Skeletal muscle cell (primary cell): ENCODE data around the gene TPO.
"Not testable (repeated sequence)": the region's sequence is repeated elsewhere in the genome, so short reads cannot be mapped to it uniquely, and the experiment has no call there.

Source experiments
- DNase-seq: peaks from one replicate; pipeline ENCODE4 v3.0.0-alpha.2; 2010; ENCODE audit warnings: low read depth
- H3K4me3 ChIP-seq: 2 replicates; pipeline ENCODE4 v1.5.1; 2011; ENCODE audit warnings: low read depth, mild to moderate bottlenecking, control low read depth, low read length, moderate library complexity

The TPO gene

DNA sequence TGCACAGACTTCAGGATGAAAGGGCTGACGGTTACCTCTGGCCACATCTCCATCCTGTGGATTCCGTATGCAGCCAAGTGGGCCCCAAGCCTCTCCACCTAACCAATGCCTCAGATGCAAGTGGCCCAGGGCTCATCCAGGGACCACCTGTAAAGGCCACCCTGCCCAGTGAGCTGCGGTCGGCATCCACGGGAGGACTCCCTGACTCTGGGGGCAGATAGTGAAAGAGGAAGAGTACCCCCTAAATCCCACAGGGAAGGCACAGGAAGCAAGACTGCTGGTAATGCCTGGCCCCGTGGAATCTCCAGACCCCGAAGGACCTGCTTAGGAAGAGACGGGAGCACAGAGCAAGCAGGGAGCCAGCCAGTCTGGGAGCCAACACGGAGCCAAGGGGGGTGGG, 11.2 kb upstream of the TPO start:
- no peak overlapping the region for H3K4me3 ChIP-seq
- DNase-seq: no peak

DNA sequence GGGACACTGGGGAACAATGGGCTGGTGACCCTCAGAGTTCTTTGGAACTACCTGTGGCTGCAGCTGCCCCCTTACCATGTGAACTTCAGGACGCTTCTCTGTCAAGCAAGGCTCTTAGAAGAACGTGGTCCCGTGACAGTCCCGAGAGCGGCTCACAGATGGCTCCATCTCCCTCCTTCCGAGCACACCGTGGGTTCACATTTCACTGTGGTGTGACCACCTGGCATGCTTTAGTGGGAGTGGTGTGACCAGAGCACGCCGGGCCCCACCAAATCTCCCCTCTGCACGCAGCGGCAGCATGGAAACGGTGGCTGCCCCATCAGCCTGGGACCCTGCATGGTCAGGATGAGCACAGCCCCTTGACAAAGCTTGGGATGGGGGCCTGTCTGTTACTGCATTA, 9.7 kb upstream of the TPO start:
- no peak overlapping the region for H3K4me3 ChIP-seq
- no peak for DNase-seq

DNA sequence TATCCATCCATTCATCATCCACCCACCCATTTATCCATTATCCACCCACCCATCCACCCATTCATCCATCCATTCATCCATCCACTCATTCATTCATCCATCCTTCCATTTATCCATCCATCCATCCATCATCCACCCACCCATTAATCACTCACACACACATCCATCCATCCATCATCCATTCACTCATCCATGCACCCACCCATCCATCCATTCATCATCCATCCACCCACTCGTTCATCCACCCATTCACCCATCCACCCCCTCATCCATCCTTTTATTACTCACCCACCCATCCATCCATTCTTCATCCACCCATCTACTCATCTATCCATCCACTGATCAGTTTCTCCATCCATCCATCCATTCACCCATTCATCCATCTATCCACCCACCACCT, 8.1 kb upstream of the TPO start:
- DNase-seq: no peak
- H3K4me3 ChIP-seq: no peak overlapping the region

DNA sequence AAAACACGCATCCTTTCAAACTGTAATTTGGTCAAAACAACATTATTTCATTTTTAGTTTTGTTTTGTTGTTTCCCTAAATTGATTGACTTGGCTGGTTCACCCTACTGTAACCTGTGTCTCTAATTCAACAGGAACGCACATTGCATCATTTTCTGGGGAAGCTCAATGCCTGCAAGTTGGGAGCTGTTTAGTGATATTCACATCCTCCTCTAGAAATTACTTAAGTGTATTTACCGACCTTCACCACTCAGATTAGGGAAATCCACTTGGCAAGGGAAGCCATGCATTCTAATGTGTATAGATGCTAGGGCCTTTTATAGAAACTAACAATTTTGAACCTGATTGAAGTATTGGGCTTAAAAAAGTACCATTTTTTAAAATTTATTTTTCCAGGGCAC, 7.3 kb upstream of the TPO start:
- no peak overlapping the region for H3K4me3 ChIP-seq
- DNase-seq: no peak

DNA sequence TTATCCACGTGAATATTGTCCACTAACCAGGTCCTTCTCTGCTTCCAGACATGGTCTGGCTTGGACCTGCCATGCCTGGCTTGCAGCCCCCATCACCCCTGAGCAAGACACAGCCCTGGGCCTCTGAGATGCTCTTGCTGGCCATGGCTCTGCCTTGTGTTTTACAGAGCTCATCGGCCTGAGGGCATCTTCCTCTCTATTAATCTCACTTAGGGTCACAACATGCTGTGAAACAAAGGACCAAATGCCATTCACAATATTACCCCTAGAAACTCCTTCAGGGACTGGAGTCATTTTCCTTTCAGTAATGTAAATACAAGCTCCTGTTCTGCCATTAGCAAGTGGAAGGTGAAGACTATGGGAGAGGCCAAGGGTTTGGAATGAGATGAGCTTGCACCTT, 6.8 kb upstream of the TPO start:
- no peak overlapping the region for H3K4me3 ChIP-seq
- no peak for DNase-seq

DNA sequence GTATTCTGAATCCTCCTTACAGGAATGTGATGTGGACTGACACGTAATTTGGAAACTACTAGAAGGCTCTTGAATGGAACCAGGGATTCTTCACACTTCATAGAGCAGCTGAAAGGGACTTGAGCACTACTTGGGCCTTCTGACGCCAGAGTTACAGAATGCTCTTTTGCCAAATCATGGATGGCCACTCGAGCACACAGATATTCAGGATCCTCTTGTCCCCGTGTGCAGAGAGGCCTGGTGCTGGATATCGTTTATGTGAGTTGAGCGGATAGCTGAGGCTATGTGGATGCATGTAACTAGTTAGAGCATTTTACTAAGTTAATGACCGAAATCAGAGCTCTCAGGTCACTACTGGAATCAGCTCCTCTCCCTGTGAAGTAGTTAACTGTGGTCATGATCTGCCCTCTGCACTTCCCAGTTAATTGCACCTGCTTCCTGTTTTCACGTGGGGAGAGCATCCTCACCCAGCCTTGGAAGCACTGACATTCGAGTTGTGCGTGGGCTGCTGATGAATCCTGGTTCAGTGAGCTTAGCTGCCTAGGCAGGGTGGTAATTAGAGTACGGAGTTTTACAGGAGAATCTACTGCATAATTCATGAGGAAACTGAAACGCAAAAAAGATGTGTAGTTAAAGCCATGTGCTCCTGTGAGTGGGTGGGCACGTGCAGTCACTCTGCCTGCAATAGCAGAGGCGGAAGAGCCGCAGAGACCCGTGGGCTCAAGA, 5.2 kb upstream of the TPO start:
- H3K4me3 ChIP-seq: no peak overlapping the region
- no peak for DNase-seq

DNA sequence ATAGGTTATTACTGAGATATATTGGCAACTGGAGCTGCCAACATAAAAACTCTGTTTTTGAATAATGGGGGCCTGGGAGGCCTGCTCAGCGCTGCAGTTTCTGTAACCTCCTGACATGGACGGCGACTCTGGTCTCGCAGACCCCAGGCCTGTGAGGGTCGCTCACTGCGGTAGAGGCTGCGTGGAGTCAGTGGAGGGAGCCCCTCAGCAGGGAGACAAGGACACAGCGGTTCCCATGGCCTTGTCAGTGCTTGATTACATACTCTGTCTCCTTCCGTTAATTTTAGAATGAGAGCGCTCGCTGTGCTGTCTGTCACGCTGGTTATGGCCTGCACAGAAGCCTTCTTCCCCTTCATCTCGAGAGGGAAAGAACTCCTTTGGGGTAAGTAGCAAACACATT, 858 bp downstream of the TPO start:
- H3K4me3 ChIP-seq: no peak overlapping the region
- DNase-seq: no peak

DNA sequence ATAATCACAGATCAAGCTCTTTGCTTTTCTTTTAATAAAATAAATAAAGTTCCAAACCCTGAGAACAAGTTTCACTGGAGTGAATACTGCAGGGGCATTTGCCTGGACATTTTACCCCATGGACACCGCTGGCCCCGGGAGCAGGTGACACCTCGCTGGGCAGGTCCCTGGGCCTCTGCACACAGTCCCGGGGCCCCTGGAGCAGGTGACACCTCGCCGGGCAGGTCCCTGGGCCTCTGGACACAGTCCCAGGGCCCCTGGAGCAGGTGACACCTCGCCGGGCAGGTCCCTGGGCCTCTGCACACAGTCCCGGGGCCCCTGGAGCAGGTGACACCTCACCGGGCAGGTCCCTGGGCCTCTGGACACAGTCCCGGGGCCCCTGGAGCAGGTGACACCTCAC, 1.6 kb downstream of the TPO start:
- not testable (repeated sequence) for H3K4me3 ChIP-seq, DNase-seq

DNA sequence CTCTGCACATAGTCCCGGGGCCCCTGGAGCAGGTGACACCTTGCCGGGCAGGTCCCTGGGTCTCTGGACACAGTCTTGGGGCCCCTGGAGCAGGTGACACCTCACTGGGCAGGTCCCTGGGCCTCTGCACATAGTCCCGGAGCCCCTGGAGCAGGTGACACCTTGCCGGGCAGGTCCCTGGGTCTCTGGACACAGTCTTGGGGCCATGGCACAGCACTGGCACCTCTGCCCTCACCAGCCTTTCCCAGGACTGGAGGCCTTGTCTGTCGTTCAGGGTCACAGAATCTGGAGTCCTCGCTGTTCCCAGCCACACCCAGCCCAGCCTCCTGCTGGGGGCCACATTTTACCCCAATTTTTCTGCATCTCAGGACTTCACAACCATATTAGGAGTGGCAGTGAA, 2.2 kb downstream of the TPO start:
- no peak overlapping the region for H3K4me3 ChIP-seq
- DNase-seq: no peak

DNA sequence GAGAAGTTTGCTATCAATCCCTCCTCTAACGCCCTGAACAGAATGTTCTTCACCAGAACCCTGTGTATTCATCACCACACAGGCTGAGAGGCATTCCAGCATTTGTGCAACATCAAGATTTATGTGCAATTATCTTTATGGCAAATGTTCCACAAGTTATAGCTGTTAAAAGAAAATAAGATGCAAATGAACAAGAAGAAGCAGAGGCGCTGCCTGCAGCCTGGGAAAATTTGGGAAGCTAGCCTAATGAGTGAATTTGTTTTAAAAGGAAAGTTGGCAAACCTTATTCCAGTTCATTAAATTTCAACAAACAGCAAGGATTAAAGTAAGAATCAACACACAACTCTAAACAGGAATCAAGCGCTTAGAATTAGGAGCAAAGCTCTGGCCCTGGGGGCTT, 5.3 kb downstream of the TPO start:
- no peak overlapping the region for H3K4me3 ChIP-seq
- no peak for DNase-seq

DNA sequence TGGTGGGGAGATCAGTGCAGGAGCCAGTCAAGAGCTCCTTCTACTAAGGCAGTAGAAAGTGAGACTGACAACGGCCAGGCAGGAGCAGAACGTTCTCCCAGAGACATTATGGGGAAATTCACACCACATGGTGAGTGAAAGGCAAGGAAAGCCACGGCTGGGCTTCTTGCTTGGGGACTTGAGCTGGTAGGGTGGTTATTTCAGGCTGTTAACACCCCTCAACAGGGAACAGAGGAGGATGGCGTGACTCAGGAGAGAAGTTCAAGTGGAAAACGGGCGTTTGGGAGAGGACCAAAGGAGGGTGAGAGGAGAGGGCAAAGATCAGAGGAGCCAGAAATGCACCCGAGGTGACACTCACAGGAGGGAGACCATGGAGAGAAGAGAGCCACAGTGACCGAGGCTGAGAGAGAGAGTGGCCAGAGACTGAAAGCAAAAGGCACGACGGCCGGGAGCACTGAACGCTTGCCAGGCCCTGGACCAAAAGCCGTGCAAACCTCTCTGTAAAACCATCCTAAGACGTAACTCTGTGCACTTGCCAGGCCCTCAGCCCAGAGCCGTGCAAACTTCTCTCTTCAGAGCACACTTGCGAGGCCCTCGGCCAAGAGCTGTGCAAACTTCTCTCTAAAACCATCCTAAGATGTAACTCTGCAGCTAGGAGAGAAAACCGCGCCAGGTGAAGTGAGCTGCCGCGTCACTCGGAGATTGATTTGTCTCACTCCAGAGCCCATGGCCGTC, 7.7 kb downstream of the TPO start:
- DNase-seq: no peak
- no peak overlapping the region for H3K4me3 ChIP-seq

DNA sequence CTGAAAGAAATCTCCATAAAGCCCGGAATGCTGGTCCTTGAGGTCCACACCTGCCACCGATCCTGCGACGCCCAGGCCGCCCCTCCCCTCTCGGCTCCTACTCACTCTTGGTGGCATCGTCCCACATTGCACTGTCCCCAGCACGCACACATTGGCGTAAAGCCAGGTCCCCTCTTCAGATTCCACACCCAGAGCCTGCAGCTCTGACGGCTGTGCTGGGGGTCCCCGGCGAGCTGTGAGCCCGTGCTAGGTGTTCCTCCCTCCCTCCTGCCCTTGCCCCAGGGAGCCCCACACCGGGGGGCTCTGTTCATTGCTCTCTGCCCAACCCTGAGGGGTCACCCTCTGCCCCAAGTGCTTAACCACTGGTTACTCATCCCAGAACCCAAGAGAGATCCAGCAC, 8.5 kb downstream of the TPO start:
- H3K4me3 ChIP-seq: no peak overlapping the region
- DNase-seq: no peak

DNA sequence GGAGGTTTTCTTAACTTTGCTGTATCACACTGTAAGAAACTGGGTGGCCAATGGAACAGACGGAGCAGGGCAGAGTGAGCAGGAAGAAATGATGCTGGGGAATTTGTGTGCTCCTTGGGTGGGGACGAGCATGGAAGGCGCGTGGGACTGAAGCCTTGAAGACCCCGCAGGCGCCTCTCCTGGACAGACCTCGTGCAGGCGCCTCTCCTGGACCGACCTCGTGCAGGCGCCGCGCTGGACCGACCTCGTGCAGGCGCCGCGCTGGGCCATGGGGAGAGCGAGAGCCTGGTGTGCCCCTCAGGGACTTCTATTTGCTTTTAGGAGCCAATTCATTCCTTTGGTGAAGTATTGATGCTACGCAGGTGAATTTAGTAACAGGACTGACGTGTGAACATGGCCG, 8.9 kb downstream of the TPO start:
- no peak for DNase-seq
- no peak overlapping the region for H3K4me3 ChIP-seq

DNA sequence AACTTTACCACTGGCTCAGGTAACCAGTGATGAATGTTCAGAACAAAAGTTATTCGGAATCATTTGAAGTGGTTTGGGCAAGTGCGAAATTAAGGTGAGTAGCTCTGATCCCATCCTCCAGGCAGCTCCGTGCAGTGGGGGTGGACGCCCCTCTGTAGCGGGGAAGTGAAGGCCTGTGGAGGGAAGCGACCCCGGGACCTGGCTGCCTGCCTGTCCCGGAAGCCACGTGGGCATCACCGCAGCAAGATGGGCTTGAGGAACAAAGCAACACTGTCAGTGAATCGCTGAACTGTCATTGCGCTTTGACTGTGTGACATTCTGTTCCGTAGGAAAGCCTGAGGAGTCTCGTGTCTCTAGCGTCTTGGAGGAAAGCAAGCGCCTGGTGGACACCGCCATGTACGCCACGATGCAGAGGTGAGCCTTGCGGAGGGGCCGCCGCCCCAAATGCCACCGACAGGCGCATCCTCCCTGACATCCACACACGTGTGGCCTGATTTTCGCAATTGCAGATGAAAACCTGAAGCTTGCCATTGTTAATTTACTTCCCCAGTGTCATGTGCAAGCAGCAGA, 9.5 kb downstream of the TPO start:
- H3K4me3 ChIP-seq: no peak overlapping the region
- no peak for DNase-seq

DNA sequence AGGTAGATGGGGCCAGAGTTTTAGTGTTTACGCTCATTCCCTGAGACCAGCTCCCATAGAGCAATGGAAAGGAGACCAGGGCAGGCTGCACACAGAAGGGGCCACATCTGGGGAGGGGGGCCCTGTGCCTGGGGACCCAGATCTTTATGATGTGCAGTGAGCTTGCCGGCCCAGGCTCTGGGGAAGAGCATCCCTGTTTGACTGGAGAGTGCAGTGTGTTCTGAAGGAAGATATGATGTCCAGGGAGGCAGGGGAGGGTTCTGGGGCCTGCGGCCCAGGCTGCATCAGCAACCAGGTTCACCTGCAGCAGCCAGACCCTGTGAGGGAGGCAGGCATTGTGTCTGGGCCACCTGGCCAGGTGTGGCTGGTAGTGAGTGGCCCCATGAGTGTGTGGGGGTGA, 13.8 kb downstream of the TPO start:
- DNase-seq: no peak
- H3K4me3 ChIP-seq: no peak overlapping the region

DNA sequence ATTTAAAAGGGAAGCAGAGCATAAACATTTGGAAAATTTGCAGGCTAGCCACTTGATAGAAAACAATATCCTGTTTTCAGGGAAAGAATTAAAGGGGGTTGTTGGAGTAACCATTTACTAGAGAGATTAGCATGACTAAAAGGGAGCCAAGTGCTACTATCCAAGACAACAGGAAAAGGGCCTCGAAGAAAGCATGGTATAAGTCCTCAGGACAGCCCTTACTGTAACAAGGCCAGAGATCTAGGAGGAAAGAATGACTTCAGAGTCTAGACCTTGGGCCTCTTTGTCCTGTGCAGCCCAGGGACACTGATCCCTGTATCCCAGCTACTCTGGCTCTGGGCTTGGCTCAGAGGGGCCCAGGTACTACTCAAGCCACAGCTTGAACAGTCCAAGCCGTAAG, 16.6 kb downstream of the TPO start:
- H3K4me3 ChIP-seq: no peak overlapping the region
- DNase-seq: no peak

DNA sequence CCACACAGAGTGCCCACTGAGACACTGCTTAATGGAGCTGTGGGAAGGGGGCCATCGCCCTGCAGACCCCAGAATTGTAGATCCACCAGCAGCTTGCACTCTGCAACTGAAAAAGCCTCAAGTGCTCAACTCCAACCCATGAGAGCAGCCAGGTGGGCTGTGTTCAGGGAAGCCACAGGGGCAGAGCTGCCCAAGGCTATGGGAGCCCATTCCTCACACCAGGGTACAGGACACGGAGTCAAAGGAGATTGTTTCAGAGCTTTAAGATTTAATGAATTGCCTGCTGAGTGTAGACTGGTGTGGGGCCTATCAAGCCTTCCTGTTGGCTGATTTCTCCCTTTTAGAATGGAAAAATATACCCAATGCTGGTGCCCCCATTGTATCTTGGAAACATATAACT, 17.2 kb downstream of the TPO start:
- no peak for DNase-seq

DNA sequence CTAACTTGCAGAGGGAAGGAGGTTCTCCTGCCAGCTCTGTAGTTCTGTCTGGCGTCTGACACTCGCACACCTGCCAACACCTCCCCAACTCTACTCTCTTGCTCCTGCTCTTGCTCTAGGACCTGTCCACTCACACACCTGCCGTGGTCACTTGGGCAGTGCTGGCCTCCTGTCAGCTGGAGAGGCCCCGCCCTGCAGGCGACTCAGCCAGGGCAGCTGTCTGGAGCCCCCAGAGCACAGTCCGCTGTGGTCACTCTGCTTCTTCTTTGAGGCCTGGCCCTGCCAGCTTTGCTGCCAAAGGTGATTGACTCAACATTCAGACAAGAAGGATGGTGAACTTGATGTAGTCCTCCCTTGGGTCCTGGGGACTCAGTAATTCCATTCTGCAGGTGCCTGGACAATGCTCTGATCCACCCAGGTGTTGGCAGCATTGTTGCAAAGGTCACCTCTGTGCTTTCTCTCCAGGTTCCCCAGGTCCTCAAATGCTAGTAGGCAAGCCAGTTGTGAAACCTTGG, 18.7 kb downstream of the TPO start:
- no peak for DNase-seq
- no peak overlapping the region for H3K4me3 ChIP-seq

More for the DNA sequence above, 17.2 kb downstream of the TPO start:
- no peak overlapping the region for H3K4me3 ChIP-seq

DNA sequence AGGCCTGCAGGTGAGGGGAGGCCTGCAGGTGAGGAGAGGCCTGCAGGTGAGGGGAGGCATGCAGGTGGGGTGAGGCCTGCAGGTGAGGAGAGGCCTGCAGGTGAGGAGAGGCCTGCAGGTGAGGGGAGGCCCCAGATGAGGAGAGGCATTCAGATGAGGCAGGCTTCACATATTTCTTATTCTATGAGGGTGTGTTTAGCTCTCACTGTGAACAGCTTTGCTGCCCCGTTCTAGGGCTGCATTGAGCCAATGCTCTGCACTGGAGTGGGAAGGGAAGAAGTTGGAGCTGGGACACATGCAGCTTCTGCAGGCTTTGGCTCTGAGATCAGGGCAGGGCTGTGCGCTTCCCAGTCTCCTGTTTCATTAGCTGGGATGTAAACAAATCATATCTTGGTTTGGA, 19.5 kb downstream of the TPO start:
- H3K4me3 ChIP-seq: no peak overlapping the region
- no peak for DNase-seq

DNA sequence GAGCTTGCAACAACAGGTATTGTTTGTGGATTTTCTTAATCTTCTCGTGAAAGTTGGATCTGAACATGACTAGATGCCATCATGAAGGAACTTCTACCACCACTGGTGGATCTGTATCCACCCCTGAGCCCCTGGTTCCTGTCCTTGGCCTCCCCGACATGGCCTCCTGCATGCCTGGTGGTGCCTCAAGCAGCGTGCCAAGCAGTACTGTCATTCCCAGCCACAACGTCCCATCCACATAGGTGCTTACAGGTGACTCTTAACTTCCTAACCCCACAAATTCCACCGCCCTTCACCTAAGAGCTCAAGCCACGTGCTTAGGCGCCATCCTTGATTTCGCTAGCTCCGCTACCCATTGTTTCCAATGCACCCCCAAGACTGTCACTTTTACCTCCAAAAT, 23.1 kb downstream of the TPO start:
- no peak overlapping the region for H3K4me3 ChIP-seq
- DNase-seq: no peak

DNA sequence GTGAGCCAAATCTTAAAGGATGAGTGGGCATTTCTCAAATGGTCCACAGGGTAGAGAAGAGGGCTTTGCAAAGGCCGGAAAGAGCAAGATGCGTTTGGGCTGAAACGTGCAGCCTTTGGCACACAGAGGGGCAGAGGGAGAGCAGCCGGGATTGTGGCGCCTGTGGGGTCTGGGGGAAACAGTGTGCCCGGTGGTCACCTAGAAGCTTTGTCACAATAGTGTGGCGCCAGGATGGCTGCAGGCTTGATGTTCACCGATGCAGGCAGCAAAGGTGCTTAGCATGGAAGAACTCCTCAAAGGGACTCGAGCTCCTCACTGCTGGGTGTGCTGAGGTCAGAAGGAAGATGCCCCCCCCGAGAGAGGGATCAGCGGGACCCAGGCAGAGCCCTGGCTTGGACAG, 23.8 kb downstream of the TPO start:
- no peak for DNase-seq
- H3K4me3 ChIP-seq: no peak overlapping the region
